Small intestine (tissue), 7 donors: ENCODE measurements around the gene SLC49A3. TPM values are rescaled to one million over a fixed set of nuclear protein-coding genes. Genes with fewer than 3 reads are reported as not detected.
"Not testable (repeated sequence)": the region's sequence is repeated elsewhere in the genome, so short reads cannot be mapped to it uniquely, and the experiment has no call there.

Experiments
- DNase-seq, 2 donors: peaks; one replicate each; pipeline versions ENCODE4 v3.0.0 to v3.0.0-alpha.2; 2013
- FAIRE-seq: peaks from 2 replicates; lab custom pipeline; 2012; peaks lifted over from hg19 to GRCh38; lab: Jason Lieb, UNC
- H3K27ac ChIP-seq, 3 donors: one replicate each; pipeline ENCODE4 v1.5.1; 2013; ENCODE audit warnings: low read length in 2 of 3, mild to moderate bottlenecking in 2 of 3, control low read depth in 1 of 3, inconsistent platforms in 1 of 3, low read depth in 1 of 3, moderate library complexity in 1 of 3
- H3K27me3 ChIP-seq, 3 donors: one replicate each; pipeline ENCODE4 v1.6.1; 2013; ENCODE audit warnings: low read length in 3 of 3, inconsistent platforms in 1 of 3; ENCODE audit not compliant: control insufficient read depth in 3 of 3, insufficient read depth in 3 of 3
- H3K36me3 ChIP-seq, 3 donors: one replicate each; pipeline ENCODE4 v1.6.1; 2013; ENCODE audit warnings: low read length in 3 of 3, inconsistent platforms in 1 of 3, low read depth in 1 of 3, mild to moderate bottlenecking in 1 of 3, moderate library complexity in 1 of 3; ENCODE audit not compliant: control insufficient read depth in 3 of 3, insufficient read depth in 2 of 3
- H3K4me1 ChIP-seq, 3 donors: one replicate each; pipeline ENCODE4 v1.6.1; 2013; ENCODE audit warnings: low read length in 2 of 3, inconsistent platforms in 1 of 3, low read depth in 1 of 3, mild to moderate bottlenecking in 1 of 3, moderate library complexity in 1 of 3; ENCODE audit not compliant: control insufficient read depth in 3 of 3, insufficient read depth in 2 of 3
- H3K4me3 ChIP-seq, 3 donors: one replicate each; pipeline ENCODE4 v1.5.1; 2013; ENCODE audit warnings: low read length in 3 of 3, control low read depth in 1 of 3, inconsistent platforms in 1 of 3, low read depth in 1 of 3, mild to moderate bottlenecking in 1 of 3, moderate library complexity in 1 of 3
- H3K9me3 ChIP-seq, 2 donors: one replicate each; pipeline ENCODE4 v1.6.1; 2013; ENCODE audit warnings: low read depth in 1 of 2, low read length in 1 of 2; ENCODE audit not compliant: control insufficient read depth in 2 of 2, insufficient read depth in 1 of 2
- WGBS, 3 donors: extraction: QIAGEN DNeasy Blood & Tissue Kit; methylation state at CpG; one replicate each; pipeline ENCODE4 v1.1.7; 2013; 5-methylcytosine and 5-hydroxymethylcytosine counted together
- polyA plus RNA-seq, 4 donors: library from polyadenylated mRNA; stranded (reverse) in 3 of 4; unstranded in 1 of 4; fragments of 200-250 nt in 3 of 4; fragments of 120-200 nt in 1 of 4; gene quantifications; one replicate each; pipeline versions ENCODE4 v1.2.1 to v1.2.3, GENCODE V29; 2013
- donor health status: healthy with polysubstance abuse.
- donor health status: control.
- donor health status: control.
- donor health status: Bipolar disorder and iron deficiency.
- donor health status: healthy.

SLC49A3 gene
- polyA plus RNA-seq, 4 donors, result 3.4 to 7.8 (median 4.6) TPM

GRCh38 chr4:731954-732353 is 43.0 kb upstream of the SLC49A3 start:
- not testable (repeated sequence) for H3K27ac ChIP-seq, H3K4me3 ChIP-seq, H3K9me3 ChIP-seq, FAIRE-seq, DNase-seq, H3K4me1 ChIP-seq, H3K27me3 ChIP-seq
- 39 to 80% (median 43%) methylated on average over 5 to 26 of the region's 27 CpGs for WGBS, 3 donors
- H3K36me3 ChIP-seq, result peaks cover 15 to 66% (median 19%) of the 10 kb centered on the region in 3 donors

GRCh38 chr4:730946-731904 is 42.3 kb upstream of the SLC49A3 start:
- FAIRE-seq, H3K27me3 ChIP-seq, H3K9me3 ChIP-seq, H3K4me1 ChIP-seq, H3K4me3 ChIP-seq, H3K27ac ChIP-seq, DNase-seq: not testable (repeated sequence)
- WGBS, 3 donors, result 91 to 97% (median 97%) methylated on average over 24 to 56 of the region's 68 CpGs
- H3K36me3 ChIP-seq, result peaks cover 15 to 64% (median 17%) of the 10 kb centered on the region in 3 donors

- no peaks in the 10 kb centered on the region for H3K27me3 ChIP-seq
- no peak overlapping the region for H3K4me3 ChIP-seq
- H3K4me1 ChIP-seq, result no peaks in the 10 kb centered on the region
- H3K27ac ChIP-seq, result no peak overlapping the region
- DNase-seq (no peak), FAIRE-seq (no peak)
- peaks cover 15 to 59% (median 17%) of the 10 kb centered on the region in 3 donors for H3K36me3 ChIP-seq
- peaks cover 0 to 4% of the 10 kb centered on the region in 2 donors for H3K9me3 ChIP-seq
- 96 to 99% (median 97%) methylated on average over 27 of the region's 27 CpGs for WGBS, 3 donors
These were observed 41.6 kb upstream of the SLC49A3 start for GRCh38 chr4:730511-730910.

GRCh38 chr4:729336-730315 is 40.7 kb upstream of the SLC49A3 start:
- Histone ChIP-seq H3K27me3 (no peaks in the 10 kb centered on the region), H3K9me3 (peaks cover 0 to 4% of the 10 kb centered on the region in 2 donors), H3K4me1 (no peaks in the 10 kb centered on the region), H3K4me3 (no peak overlapping the region), H3K27ac (no peak overlapping the region), H3K36me3 (peaks cover 10 to 56% (median 11%) of the 10 kb centered on the region in 3 donors)
- DNase-seq (no peak), FAIRE-seq (no peak)
- 90 to 91% (median 91%) methylated on average over 16 to 20 of the region's 20 CpGs for WGBS, 3 donors

DNA sequence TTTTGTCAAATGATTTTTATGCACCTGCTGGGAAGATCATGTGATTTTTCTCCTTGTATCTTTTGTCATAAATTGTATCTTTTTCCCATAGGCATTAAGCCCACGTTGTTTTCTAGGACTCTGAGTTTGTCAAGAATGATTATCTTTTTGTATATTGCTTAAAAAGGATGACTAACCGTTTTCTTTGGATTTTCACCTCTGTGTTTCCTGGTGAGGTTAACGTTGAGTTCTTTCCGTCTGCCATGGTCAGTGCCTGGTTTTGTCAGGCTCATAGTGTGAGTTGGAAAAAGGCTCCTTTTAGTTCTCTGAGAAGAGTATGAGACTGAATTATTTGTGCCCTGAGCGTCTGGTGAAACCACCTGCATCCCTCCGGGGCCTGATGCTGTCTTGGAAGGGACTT is 38.6 kb upstream of the SLC49A3 start:
- DNase-seq (no peak), FAIRE-seq (no peak)
- H3K36me3 ChIP-seq, result peaks cover 0 to 51% (median 7%) of the 10 kb centered on the region in 3 donors
- peaks cover 0 to 4% of the 10 kb centered on the region in 2 donors for H3K9me3 ChIP-seq
- peak overlapping the region in 1 of 3 donors; percentile 36 for H3K27ac ChIP-seq
- H3K4me3 ChIP-seq, result no peak overlapping the region
- WGBS, 3 donors, result 23 to 58% (median 48%) methylated on average over 6 of the region's 6 CpGs
- peaks cover 0 to 8% (median 0%) of the 10 kb centered on the region in 3 donors for H3K4me1 ChIP-seq
- no peaks in the 10 kb centered on the region for H3K27me3 ChIP-seq

- Histone ChIP-seq H3K27ac (no peak overlapping the region), H3K36me3 (peaks cover 0 to 51% (median 4%) of the 10 kb centered on the region in 3 donors), H3K27me3 (no peaks in the 10 kb centered on the region), H3K4me1 (peaks cover 0 to 8% (median 0%) of the 10 kb centered on the region in 3 donors), H3K4me3 (no peak overlapping the region), H3K9me3 (peaks cover 0 to 4% of the 10 kb centered on the region in 2 donors)
- FAIRE-seq (no peak), DNase-seq (no peak)
- 85 to 92% (median 91%) methylated on average over 17 of the region's 17 CpGs for WGBS, 3 donors
These were observed 37.9 kb upstream of the SLC49A3 start for GRCh38 chr4:726838-727237.

DNA sequence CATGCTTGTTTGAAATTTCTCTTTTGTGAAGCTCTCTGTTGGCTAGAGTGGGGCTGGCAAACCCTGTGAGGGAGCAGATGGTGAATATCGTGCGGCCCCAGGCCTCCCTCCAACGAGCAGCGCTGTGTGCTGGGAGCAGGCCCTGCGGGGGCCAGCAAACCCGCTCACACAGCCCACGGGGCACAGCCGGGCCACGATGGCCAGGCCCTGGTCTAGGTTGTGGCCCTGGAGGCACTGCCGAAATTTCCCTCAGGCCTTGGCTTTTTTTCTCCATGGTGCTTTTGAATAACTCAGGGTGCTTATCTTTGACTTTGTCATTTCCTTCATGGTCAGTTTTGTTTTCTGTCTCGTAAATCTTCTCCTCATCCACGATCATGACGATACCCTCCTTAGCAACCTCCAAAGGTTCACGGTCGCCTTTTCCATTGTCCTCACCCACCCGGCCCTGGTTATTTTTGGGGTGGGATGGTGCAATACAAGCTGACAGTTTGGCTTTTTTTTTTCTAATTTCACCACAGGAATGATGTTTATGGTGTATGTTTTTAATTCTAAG is 37.4 kb upstream of the SLC49A3 start:
- Histone ChIP-seq H3K27me3 (no peaks in the 10 kb centered on the region), H3K27ac (no peak overlapping the region), H3K4me1 (peaks cover 0 to 8% (median 0%) of the 10 kb centered on the region in 3 donors), H3K4me3 (no peak overlapping the region), H3K36me3 (peaks cover 0 to 52% (median 4%) of the 10 kb centered on the region in 3 donors), H3K9me3 (peaks cover 0 to 4% of the 10 kb centered on the region in 2 donors)
- FAIRE-seq, result no peak
- 69 to 83% (median 72%) methylated on average over 16 of the region's 16 CpGs for WGBS, 3 donors
- DNase-seq, result no peak
